Nucleus accumbens (tissue), 56 donors: ENCODE data around the gene EPB41L4A.
"Not testable (repeated sequence)": the region's sequence is repeated elsewhere in the genome, so short reads cannot be mapped to it uniquely, and the experiment has no call there.

Experiments used
- DNase-seq, 56 donors: peaks; one replicate each; lab custom pipeline; 2025; lab: John Stamatoyannopoulos, UW

EPB41L4A gene

GRCh38 chr5:112360740-112361139 is 58.3 kb downstream of the EPB41L4A start:
- not testable (repeated sequence) for DNase-seq

- DNase-seq: no peak
These were observed 62.7 kb downstream of the EPB41L4A start for GRCh38 chr5:112356178-112356956.

- no peak for DNase-seq
These were observed 63.9 kb downstream of the EPB41L4A start for GRCh38 chr5:112355058-112355685.

GRCh38 chr5:112353678-112354077 is 65.4 kb downstream of the EPB41L4A start:
- DNase-seq: no peak

DNA sequence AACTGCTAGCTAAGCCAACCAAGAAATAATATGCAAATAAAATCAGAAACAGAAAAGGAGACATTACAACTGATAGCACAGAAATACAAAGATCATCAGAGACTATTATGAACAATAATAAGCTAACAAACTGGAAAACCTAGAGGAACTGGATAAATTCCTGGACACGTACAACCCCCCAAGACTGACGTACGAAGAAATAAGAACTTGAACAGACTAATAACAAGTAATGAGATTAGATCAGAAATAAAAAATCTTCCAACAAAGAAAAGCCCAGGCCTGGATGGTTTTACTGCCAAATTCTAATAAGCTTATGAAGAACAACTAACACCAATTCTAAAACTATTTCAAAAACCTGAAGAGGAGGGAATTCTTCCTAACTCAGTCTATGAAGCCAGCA is 67.9 kb downstream of the EPB41L4A start:
- DNase-seq: no peak

GRCh38 chr5:112350626-112351025 is 68.5 kb downstream of the EPB41L4A start:
- no peak for DNase-seq

GRCh38 chr5:112349371-112349770 is 69.7 kb downstream of the EPB41L4A start:
- DNase-seq: no peak

GRCh38 chr5:112348915-112349314 is 70.2 kb downstream of the EPB41L4A start:
- no peak for DNase-seq

- DNase-seq: no peak
These were observed 70.7 kb downstream of the EPB41L4A start for GRCh38 chr5:112348387-112348786.

DNA sequence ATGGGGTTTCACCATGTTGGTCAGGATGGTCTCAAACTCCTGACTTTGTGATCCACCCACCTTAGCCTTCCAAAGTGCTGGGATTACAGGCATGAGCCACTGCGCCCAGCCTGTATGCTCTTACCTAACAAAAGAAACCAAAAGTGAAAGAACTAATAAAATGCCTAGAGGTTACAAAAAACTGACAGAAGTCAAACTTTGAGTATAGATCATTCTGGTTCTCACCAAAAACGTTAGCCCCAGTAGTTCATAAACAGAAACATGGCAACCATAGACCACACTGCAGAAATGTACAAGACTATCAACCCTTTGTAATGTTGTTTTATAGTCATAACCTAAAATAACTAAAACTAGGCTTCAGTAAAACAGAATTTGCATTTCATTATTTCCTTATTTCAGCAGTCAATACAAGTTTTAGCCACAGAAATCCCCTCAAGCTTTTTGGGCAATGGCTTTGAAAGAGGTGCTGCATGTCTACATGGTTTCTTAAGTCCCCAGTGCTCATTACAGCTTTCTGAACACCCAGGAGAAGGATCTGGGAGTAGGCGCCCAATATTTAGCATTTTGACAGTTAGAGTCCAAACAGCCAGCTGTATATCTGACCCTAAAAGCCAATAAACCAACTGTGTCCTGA is 72.5 kb downstream of the EPB41L4A start:
- DNase-seq: no peak

- DNase-seq: no peak
These were observed 74.5 kb downstream of the EPB41L4A start for GRCh38 chr5:112344540-112344939.

GRCh38 chr5:112342389-112342788 is 76.7 kb downstream of the EPB41L4A start:
- no peak for DNase-seq

- no peak for DNase-seq
These were observed 79.3 kb downstream of the EPB41L4A start for GRCh38 chr5:112339761-112340160.

DNA sequence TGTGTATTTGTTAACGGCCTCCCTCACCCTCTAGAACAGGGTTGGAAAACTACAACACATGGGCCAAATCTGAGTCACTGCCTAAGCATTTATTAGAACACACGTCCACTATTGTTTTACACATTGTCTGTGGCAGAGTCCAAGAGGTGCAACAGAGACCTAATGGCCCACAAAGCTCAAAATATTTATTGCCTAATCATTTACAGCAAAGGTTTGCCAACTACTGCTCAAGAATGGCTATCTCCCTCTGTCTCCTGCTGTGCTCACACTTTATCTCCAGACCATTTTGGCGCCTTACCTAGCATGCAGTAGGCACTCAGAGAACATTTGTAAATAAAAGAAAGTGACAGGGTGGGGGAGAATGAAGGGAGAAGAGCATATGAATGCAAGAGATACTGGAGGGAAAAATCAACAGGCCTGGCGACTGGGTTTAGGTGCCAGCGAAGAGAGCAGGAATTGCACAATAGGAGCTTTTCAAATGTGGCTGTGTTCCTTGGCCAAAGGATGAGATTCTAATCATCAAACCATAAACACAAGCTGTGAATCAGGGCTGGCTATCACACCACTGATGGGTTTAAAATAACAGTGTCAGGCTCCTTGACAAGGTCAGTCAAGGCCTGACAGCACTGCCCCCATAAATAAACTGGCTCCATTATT is 80.3 kb downstream of the EPB41L4A start:
- peak in 2 of 56 donors; percentile 10 for DNase-seq

DNA sequence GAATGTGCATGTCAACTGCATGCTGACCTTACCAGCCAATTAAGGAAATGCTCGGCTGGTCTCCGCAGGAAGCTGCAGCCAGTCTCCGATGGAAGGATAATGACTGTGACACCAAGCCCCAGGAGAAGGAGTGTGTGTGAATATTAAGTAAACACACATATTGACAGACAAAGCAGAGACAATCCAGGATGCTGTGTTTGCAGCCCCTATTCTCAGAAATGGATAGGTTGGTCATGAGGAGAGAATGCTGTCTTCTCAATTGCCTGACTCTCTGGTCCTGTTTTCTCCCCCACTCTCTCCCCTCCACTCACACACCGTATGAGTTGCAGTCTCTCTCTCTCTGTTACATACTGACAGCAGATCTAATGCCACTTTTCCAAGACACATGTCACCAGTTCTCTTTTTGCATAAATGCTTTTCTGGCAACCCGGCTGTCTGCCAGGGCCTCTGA is 85.7 kb downstream of the EPB41L4A start:
- no peak for DNase-seq

GRCh38 chr5:112331892-112332291 is 87.2 kb downstream of the EPB41L4A start:
- DNase-seq: no peak

DNA sequence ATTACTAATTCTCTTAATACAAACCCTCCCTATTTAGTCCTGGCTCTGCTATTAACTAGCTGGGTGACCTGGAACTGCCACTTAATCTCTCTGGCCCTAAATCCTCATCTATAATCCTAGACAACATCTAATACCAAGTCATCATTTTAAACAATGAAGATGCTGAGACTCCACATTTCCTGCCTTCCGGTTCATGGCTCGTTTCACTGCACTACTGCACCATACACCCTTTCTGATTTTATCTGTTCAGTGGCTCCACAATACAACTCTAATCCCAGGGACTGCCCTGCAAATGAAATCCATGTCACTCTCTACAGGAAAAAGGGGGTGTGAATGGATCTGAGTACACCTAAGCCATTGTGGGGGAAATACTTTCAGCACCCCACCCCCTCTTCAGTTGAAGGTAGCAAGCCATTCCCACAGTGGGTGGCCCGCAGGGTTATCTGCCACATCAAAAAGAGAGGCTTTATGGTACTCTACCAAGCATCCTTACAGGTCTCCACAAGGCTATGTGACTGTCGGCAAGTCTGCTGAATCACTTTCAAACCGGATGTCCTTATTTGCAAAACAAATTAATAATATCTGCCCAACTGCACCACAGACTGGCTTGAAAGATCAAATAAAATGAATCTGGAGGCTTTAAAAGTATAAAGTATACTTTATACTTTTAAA is 89.5 kb downstream of the EPB41L4A start:
- DNase-seq: no peak

GRCh38 chr5:112323166-112323565 is 95.9 kb downstream of the EPB41L4A start:
- DNase-seq: no peak

GRCh38 chr5:112320408-112320807 is 98.7 kb downstream of the EPB41L4A start:
- DNase-seq: no peak

DNA sequence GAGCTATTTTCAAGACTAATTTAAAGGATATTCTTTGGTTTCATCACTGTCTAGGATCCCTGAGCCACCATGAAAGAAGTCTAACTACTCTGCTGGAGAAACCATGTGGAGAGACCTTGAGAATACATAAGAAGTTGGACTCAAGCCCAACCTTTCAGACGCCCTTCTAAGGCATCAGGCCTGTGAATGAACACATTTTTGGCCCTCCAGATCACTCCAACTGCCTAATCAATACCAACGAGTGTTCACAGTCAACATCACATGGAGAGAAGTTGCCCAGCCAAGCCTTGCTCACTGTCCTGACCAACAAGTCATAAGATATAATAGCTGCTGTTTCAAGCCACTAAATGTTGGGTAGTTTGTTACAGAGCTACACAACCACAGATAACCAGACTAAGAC is 100.7 kb downstream of the EPB41L4A start:
- DNase-seq: no peak

- DNase-seq: no peak
These were observed 101.2 kb downstream of the EPB41L4A start for GRCh38 chr5:112317866-112318265.
